ENCODE measurements around the gene PDE9A.
"Not testable (repeated sequence)": the region's sequence is repeated elsewhere in the genome, so short reads cannot be mapped to it uniquely, and the experiment has no call there.

PDE9A gene

GRCh38 chr21:42624095-42624790 lies 29.2 kb upstream of the PDE9A start:
- 71% methylated on average over 13 of the region's 13 CpGs for WGBS
- 0 out of 2 replicates have a peak, but pooled peaks cover 4% of the 10 kb centered on the region for H3K4me1 ChIP-seq (ENCODE audit: insufficient read depth, low read length)
- H3K9ac ChIP-seq (ENCODE audit: low read depth, low read length): no peak overlapping the region
- no peak overlapping the region for H3K4me3 ChIP-seq (ENCODE audit: low read length)
- H3K36me3 ChIP-seq (ENCODE audit: insufficient read depth, low read length): no peaks in the 10 kb centered on the region
- H3K27me3 ChIP-seq (ENCODE audit: insufficient read depth, low read length): peaks cover 9% of the 10 kb centered on the region; the same call in 1 of the 2 replicates
- H3K9me3 ChIP-seq (ENCODE audit: insufficient read depth, low read depth, low read length): no peaks in the 10 kb centered on the region
- H3K27ac ChIP-seq (ENCODE audit: low read depth, low read length): no peak overlapping the region

- Histone ChIP-seq H3K9me3 (ENCODE audit: insufficient read depth, low read depth, low read length) (no peaks in the 10 kb centered on the region), H3K4me3 (ENCODE audit: low read length) (no peak overlapping the region), H3K9ac (ENCODE audit: low read depth, low read length) (no peak overlapping the region), H3K36me3 (ENCODE audit: insufficient read depth, low read length) (no peaks in the 10 kb centered on the region), H3K4me1 (ENCODE audit: insufficient read depth, low read length) (0 out of 2 replicates have a peak, but pooled peaks cover 4% of the 10 kb centered on the region), H3K27ac (ENCODE audit: low read depth, low read length) (no peak overlapping the region), H3K27me3 (ENCODE audit: insufficient read depth, low read length) (peaks cover 7% of the 10 kb centered on the region; the same call in 1 of the 2 replicates)
- 88% methylated on average over 6 of the region's 6 CpGs for WGBS
Measured at GRCh38 chr21:42624936-42625335, 28.5 kb upstream of the PDE9A start.

- Histone ChIP-seq H3K9ac (ENCODE audit: low read depth, low read length) (no peak overlapping the region), H3K9me3 (ENCODE audit: insufficient read depth, low read depth, low read length) (no peaks in the 10 kb centered on the region), H3K27me3 (ENCODE audit: insufficient read depth, low read length) (peaks cover 7% of the 10 kb centered on the region; the same call in 1 of the 2 replicates), H3K4me1 (ENCODE audit: insufficient read depth, low read length) (0 out of 2 replicates have a peak, but pooled peaks cover 4% of the 10 kb centered on the region), H3K4me3 (ENCODE audit: low read length) (no peak overlapping the region), H3K27ac (ENCODE audit: low read depth, low read length) (no peak overlapping the region), H3K36me3 (ENCODE audit: insufficient read depth, low read length) (no peaks in the 10 kb centered on the region)
- WGBS: 95% methylated on average over 14 of the region's 14 CpGs
Measured at GRCh38 chr21:42626171-42626570, 27.2 kb upstream of the PDE9A start.

- H3K36me3 ChIP-seq (ENCODE audit: insufficient read depth, low read length): no peaks in the 10 kb centered on the region
- H3K9me3 ChIP-seq (ENCODE audit: insufficient read depth, low read depth, low read length): no peaks in the 10 kb centered on the region
- peaks cover 7% of the 10 kb centered on the region; the same call in 1 of the 2 replicates for H3K27me3 ChIP-seq (ENCODE audit: insufficient read depth, low read length)
- no peak overlapping the region for H3K9ac ChIP-seq (ENCODE audit: low read depth, low read length)
- WGBS: 93% methylated on average over 15 of the region's 15 CpGs
- no peaks in the 10 kb centered on the region for H3K4me1 ChIP-seq (ENCODE audit: insufficient read depth, low read length)
- no peak overlapping the region for H3K27ac ChIP-seq (ENCODE audit: low read depth, low read length)
- no peak overlapping the region for H3K4me3 ChIP-seq (ENCODE audit: low read length)
Measured at GRCh38 chr21:42627527-42628289, 25.7 kb upstream of the PDE9A start.

GRCh38 chr21:42628466-42629061 lies 24.9 kb upstream of the PDE9A start:
- not testable (repeated sequence) for H3K4me1 ChIP-seq (ENCODE audit: insufficient read depth, low read length); H3K27me3 ChIP-seq (ENCODE audit: insufficient read depth, low read length); H3K27ac ChIP-seq (ENCODE audit: low read depth, low read length); H3K4me3 ChIP-seq (ENCODE audit: low read length); H3K9me3 ChIP-seq (ENCODE audit: insufficient read depth, low read depth, low read length); H3K36me3 ChIP-seq (ENCODE audit: insufficient read depth, low read length); H3K9ac ChIP-seq (ENCODE audit: low read depth, low read length)
- 87% methylated on average over 2 of the region's 2 CpGs for WGBS

- 87% methylated on average over 9 of the region's 9 CpGs for WGBS
- Histone ChIP-seq H3K9ac (ENCODE audit: low read depth, low read length) (no peak overlapping the region), H3K36me3 (ENCODE audit: insufficient read depth, low read length) (no peaks in the 10 kb centered on the region), H3K27me3 (ENCODE audit: insufficient read depth, low read length) (peaks cover 7% of the 10 kb centered on the region; the same call in 1 of the 2 replicates), H3K27ac (ENCODE audit: low read depth, low read length) (no peak overlapping the region), H3K4me3 (ENCODE audit: low read length) (no peak overlapping the region), H3K9me3 (ENCODE audit: insufficient read depth, low read depth, low read length) (no peaks in the 10 kb centered on the region), H3K4me1 (ENCODE audit: insufficient read depth, low read length) (no peaks in the 10 kb centered on the region)
Measured at GRCh38 chr21:42629933-42630589, 23.4 kb upstream of the PDE9A start.

- H3K36me3 ChIP-seq (ENCODE audit: insufficient read depth, low read length): no peaks in the 10 kb centered on the region
- no peak overlapping the region for H3K9ac ChIP-seq (ENCODE audit: low read depth, low read length)
- no peaks in the 10 kb centered on the region for H3K9me3 ChIP-seq (ENCODE audit: insufficient read depth, low read depth, low read length)
- WGBS: 81% methylated on average over 9 of the region's 9 CpGs
- H3K27ac ChIP-seq (ENCODE audit: low read depth, low read length): no peak overlapping the region
- no peaks in the 10 kb centered on the region for H3K4me1 ChIP-seq (ENCODE audit: insufficient read depth, low read length)
- no peak overlapping the region for H3K4me3 ChIP-seq (ENCODE audit: low read length)
- H3K27me3 ChIP-seq (ENCODE audit: insufficient read depth, low read length): peaks cover 7% of the 10 kb centered on the region; the same call in 1 of the 2 replicates
Measured at GRCh38 chr21:42630626-42631025, 22.8 kb upstream of the PDE9A start.

- 93% methylated on average over 5 of the region's 5 CpGs for WGBS
- no peak overlapping the region for H3K27ac ChIP-seq (ENCODE audit: low read depth, low read length)
- no peak overlapping the region for H3K9ac ChIP-seq (ENCODE audit: low read depth, low read length)
- H3K9me3 ChIP-seq (ENCODE audit: insufficient read depth, low read depth, low read length): no peaks in the 10 kb centered on the region
- H3K4me1 ChIP-seq (ENCODE audit: insufficient read depth, low read length): no peaks in the 10 kb centered on the region
- no peaks in the 10 kb centered on the region for H3K36me3 ChIP-seq (ENCODE audit: insufficient read depth, low read length)
- no peak overlapping the region for H3K4me3 ChIP-seq (ENCODE audit: low read length)
- H3K27me3 ChIP-seq (ENCODE audit: insufficient read depth, low read length): peaks cover 7% of the 10 kb centered on the region; the same call in 1 of the 2 replicates
Measured at GRCh38 chr21:42631142-42631541, 22.3 kb upstream of the PDE9A start.

GRCh38 chr21:42632336-42632751 lies 21.1 kb upstream of the PDE9A start:
- H3K27me3 ChIP-seq (ENCODE audit: insufficient read depth, low read length): peaks cover 6% of the 10 kb centered on the region; the same call in 1 of the 2 replicates
- H3K4me1 ChIP-seq (ENCODE audit: insufficient read depth, low read length): no peaks in the 10 kb centered on the region
- H3K4me3 ChIP-seq (ENCODE audit: low read length): no peak overlapping the region
- no peaks in the 10 kb centered on the region for H3K36me3 ChIP-seq (ENCODE audit: insufficient read depth, low read length)
- H3K9ac ChIP-seq (ENCODE audit: low read depth, low read length): no peak overlapping the region
- no peak overlapping the region for H3K27ac ChIP-seq (ENCODE audit: low read depth, low read length)
- 81% methylated on average over 12 of the region's 12 CpGs for WGBS
- H3K9me3 ChIP-seq (ENCODE audit: insufficient read depth, low read depth, low read length): no peaks in the 10 kb centered on the region

GRCh38 chr21:42632771-42633690 lies 20.4 kb upstream of the PDE9A start:
- no peaks in the 10 kb centered on the region for H3K4me1 ChIP-seq (ENCODE audit: insufficient read depth, low read length)
- no peak overlapping the region for H3K4me3 ChIP-seq (ENCODE audit: low read length)
- no peaks in the 10 kb centered on the region for H3K9me3 ChIP-seq (ENCODE audit: insufficient read depth, low read depth, low read length)
- 0 out of 2 replicates have a peak, but pooled peaks cover under 1% of the 10 kb centered on the region for H3K27me3 ChIP-seq (ENCODE audit: insufficient read depth, low read length)
- no peak overlapping the region for H3K9ac ChIP-seq (ENCODE audit: low read depth, low read length)
- H3K36me3 ChIP-seq (ENCODE audit: insufficient read depth, low read length): no peaks in the 10 kb centered on the region
- no peak overlapping the region for H3K27ac ChIP-seq (ENCODE audit: low read depth, low read length)
- WGBS: 92% methylated on average over 21 of the region's 21 CpGs
